Calu3 (cell line): ENCODE results near the gene KCNT2. TPM values are rescaled to one million over a fixed set of nuclear protein-coding genes. Genes with fewer than 3 reads are reported as not detected.

Source experiments
- BruUV-seq: library from RNA; stranded (reverse); fragments of 400-500 nt; replicated peaks from 2 replicates; lab custom pipeline; 2021; lab: Mats Ljungman, UMichigan
- CTCF ChIA-PET: fragments of 300-600 bp; sonication (Branson Sonifier 250); formaldehyde crosslinking; loops from one replicate; lab custom pipeline; 2022; ENCODE audit warnings: antibody characterized with exemption; lab: Charles Lee
- DNase-seq: peaks from one replicate; pipeline ENCODE4 v3.0.0; 2022
- H3K27ac Mint-ChIP-seq: one replicate; pipeline ENCODE4 v1.8.0; 2022; ENCODE audit warnings: mixed read lengths; ENCODE audit not compliant: unreplicated experiment
- H3K27me3 Mint-ChIP-seq: one replicate; pipeline ENCODE4 v1.8.0; 2022; ENCODE audit warnings: mixed read lengths; ENCODE audit not compliant: unreplicated experiment
- H3K36me3 Mint-ChIP-seq: one replicate; pipeline ENCODE4 v1.8.0; 2022; ENCODE audit warnings: mild to moderate bottlenecking, moderate library complexity, mixed read lengths; ENCODE audit not compliant: insufficient read depth, unreplicated experiment
- H3K4me1 Mint-ChIP-seq: one replicate; pipeline ENCODE4 v1.8.0; 2022; ENCODE audit warnings: mild to moderate bottlenecking, low read depth, mixed read lengths; ENCODE audit not compliant: unreplicated experiment
- H3K4me3 Mint-ChIP-seq: one replicate; pipeline ENCODE4 v1.8.0; 2022; ENCODE audit warnings: mild to moderate bottlenecking, low read depth, moderate library complexity, mixed read lengths; ENCODE audit not compliant: unreplicated experiment
- H3K9me3 Mint-ChIP-seq: one replicate; pipeline ENCODE4 v1.8.0; 2022; ENCODE audit warnings: low read depth, mixed read lengths; ENCODE audit not compliant: unreplicated experiment
- intact Hi-C: fragments of 100-400 bp; cut with micrococcal nuclease; formaldehyde crosslinking; loops from one replicate; pipeline ENCODE4 v1.10.0; 2022; ENCODE audit not compliant: unreplicated experiment
- total RNA-seq: library from RNA; stranded (reverse); gene quantifications from 2 replicates; pipeline ENCODE4 v1.2.3, GENCODE V29; 2022
- TF ChIP-seq, protein P1 (sequence below): fragments of 200-600 bp; IDR thresholded peaks from one replicate; pipeline ENCODE4 v1.8.0; 2022; ENCODE audit warnings: antibody characterized with exemption; ENCODE audit not compliant: unreplicated experiment

The KCNT2 gene
- total RNA-seq, 1 experiment from 2014 or later, result 3.3 TPM

DNA sequence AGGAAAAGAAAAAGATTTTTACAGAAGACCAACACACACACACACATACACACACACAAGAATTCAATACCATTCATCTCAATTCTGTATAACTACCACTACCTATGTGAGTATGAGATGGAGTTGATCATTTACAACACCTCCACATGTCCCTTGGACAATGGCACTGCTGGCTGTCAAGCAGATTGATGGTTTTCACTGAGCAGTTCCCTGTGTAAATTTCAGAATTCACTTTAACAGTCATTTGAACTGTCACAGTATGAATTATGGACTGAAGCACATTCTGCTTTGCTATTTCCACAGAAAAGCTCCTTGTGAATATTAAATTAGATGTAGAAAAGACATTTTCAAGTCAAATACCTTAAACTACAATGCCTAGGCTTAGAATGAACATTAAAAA, 14.3 kb downstream of the KCNT2 start:
- H3K27me3 Mint-ChIP-seq, result no peaks in the 10 kb centered on the region
- no peaks in the 10 kb centered on the region for H3K4me1 Mint-ChIP-seq
- H3K27ac Mint-ChIP-seq, result no peak overlapping the region
- no peaks in the 10 kb centered on the region for H3K9me3 Mint-ChIP-seq
- BruUV-seq, result no TSS peak
- no peaks in the 10 kb centered on the region for H3K36me3 Mint-ChIP-seq
- H3K4me3 Mint-ChIP-seq, result no peak overlapping the region
- TF ChIP-seq, protein P1, sequence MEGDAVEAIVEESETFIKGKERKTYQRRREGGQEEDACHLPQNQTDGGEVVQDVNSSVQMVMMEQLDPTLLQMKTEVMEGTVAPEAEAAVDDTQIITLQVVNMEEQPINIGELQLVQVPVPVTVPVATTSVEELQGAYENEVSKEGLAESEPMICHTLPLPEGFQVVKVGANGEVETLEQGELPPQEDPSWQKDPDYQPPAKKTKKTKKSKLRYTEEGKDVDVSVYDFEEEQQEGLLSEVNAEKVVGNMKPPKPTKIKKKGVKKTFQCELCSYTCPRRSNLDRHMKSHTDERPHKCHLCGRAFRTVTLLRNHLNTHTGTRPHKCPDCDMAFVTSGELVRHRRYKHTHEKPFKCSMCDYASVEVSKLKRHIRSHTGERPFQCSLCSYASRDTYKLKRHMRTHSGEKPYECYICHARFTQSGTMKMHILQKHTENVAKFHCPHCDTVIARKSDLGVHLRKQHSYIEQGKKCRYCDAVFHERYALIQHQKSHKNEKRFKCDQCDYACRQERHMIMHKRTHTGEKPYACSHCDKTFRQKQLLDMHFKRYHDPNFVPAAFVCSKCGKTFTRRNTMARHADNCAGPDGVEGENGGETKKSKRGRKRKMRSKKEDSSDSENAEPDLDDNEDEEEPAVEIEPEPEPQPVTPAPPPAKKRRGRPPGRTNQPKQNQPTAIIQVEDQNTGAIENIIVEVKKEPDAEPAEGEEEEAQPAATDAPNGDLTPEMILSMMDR, result no peak
- DNase-seq, result no peak
- CTCF ChIA-PET, result no interaction called here
- intact Hi-C loops, result no loop called here

DNA sequence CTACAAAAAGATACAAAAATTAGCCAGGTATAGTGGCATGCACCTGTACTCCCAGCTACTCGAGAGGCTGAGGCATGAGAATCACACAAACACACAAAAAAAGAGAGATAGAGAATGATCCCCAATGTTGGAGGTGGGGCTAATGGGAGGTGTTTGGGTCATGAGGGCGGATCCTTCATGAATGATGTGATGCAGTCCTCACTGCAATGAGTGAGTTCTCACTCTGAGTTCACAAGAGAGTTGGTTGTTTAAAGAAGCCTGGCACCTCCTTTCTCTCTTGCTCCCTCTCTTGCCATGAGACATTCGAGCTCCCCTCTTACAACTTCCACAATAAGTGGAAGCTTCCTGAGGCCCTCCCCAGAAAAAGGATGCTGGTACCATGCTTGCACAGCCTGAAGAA, 17.3 kb downstream of the KCNT2 start:
- H3K9me3 Mint-ChIP-seq, result no peaks in the 10 kb centered on the region
- CTCF ChIA-PET, result no interaction called here
- intact Hi-C loops, result no loop called here
- no peak for DNase-seq
- no peak overlapping the region for H3K4me3 Mint-ChIP-seq
- TF ChIP-seq, protein P1, result no peak
- no peaks in the 10 kb centered on the region for H3K27me3 Mint-ChIP-seq
- BruUV-seq, result no TSS peak
- no peaks in the 10 kb centered on the region for H3K36me3 Mint-ChIP-seq
- no peak overlapping the region for H3K27ac Mint-ChIP-seq
- H3K4me1 Mint-ChIP-seq, result no peaks in the 10 kb centered on the region

DNA sequence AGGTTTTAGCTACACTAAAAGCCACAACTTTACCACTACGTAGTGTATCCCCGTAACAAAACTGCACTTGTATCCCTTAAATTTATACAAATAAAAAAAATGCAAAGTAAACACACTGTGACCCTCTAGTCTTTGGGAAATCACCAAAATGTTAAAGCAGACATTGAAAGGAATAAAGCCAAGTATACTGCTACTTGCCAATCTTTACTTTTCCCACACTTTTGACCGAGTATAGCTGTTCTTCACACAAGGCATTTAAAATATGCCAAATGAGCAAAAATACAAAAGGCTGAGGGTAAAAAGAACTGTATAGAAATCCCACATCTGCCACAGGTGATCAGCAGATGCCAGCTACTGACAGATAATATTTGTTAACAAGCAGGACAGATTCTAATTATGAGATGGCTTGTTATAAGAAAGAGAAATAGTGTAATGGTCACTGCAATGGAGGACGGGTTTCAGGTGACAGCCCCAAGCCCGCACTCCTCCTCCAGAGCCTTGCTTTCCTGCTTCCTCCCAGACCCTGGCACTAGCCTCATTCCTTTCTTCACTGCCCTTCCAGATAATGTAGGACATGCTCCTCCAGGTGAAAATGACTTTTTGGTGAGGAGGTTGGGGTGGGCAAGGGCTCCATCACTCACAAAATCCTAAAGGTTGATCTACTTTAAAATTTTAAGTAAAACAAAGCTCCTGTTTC, 18.1 kb downstream of the KCNT2 start:
- TF ChIP-seq, protein P1, result no peak
- BruUV-seq, result no TSS peak
- Mint-ChIP-seq H3K9me3 (no peaks in the 10 kb centered on the region), H3K36me3 (no peaks in the 10 kb centered on the region), H3K27me3 (no peaks in the 10 kb centered on the region), H3K27ac (no peak overlapping the region), H3K4me3 (no peak overlapping the region), H3K4me1 (peaks cover 2% of the 10 kb centered on the region)
- CTCF ChIA-PET, result no interaction called here
- no peak for DNase-seq
- intact Hi-C loops, result no loop called here

DNA sequence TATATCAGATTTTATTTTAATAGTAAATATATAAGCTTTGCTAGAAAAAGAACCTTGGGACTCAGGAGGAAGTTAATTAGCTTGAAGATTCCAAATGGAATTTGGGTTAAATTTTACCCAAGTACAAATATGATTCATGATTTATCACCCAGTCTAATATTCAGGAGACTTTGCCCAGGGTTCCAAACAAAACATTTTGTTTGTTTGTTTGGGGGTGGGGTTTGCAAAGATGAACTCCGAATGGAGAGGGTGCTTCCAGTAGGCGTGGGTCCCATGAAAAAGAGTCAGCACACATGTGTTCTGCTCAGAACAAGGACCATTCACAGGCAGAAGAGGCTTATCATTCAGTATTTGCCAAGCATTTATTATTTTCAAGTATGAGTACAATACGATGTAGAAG, 23.5 kb downstream of the KCNT2 start:
- intact Hi-C loops, result no loop called here
- CTCF ChIA-PET, result interaction anchor here (0.8 to 1.7 kb wide), 2 partner anchors 24 to 26 kb away, joined by 3 to 5 read pairs; partner anchors contain the start of gene KCNT2
- H3K27me3 Mint-ChIP-seq, result no peaks in the 10 kb centered on the region
- DNase-seq, result no peak
- TF ChIP-seq, protein P1, result no peak
- H3K27ac Mint-ChIP-seq, result peak overlapping the region; percentile 11
- no peaks in the 10 kb centered on the region for H3K36me3 Mint-ChIP-seq
- H3K4me3 Mint-ChIP-seq, result no peak overlapping the region
- peaks cover 24% of the 10 kb centered on the region for H3K4me1 Mint-ChIP-seq
- BruUV-seq, result no TSS peak
- H3K9me3 Mint-ChIP-seq, result no peaks in the 10 kb centered on the region
